Thoracic aorta (tissue), 2 donors: ENCODE data around the gene DPP4. TPM values are rescaled to one million over a fixed set of nuclear protein-coding genes. Genes with fewer than 3 reads are reported as not detected.
"Not testable (repeated sequence)": the region's sequence is repeated elsewhere in the genome, so short reads cannot be mapped to it uniquely, and the experiment has no call there.

ENCODE experiments used
- ATAC-seq: fragments of 150-250 bp; one replicate; pipeline ENCODE4 v1.8.0; 2017; ENCODE audit warnings: low read depth; ENCODE audit not compliant: insufficient number of reproducible peaks, low FRiP score
- DNase-seq: peaks from one replicate; pipeline ENCODE4 v3.0.0-alpha.2; 2020; ENCODE audit warnings: low spot score
- H3K27ac ChIP-seq, 2 donors: fragments of 200-600 bp; sonication (generic); 1 replicate in 1 of 2; 2 replicates in 1 of 2; pipeline ENCODE4 v1.5.1; 2016; ENCODE audit warnings: mild to moderate bottlenecking in 2 of 2, moderate library complexity in 2 of 2
- H3K27me3 ChIP-seq: fragments of 200-600 bp; sonication (generic); replicated peaks from 2 replicates; pipeline ENCODE4 v1.6.0; 2016; ENCODE audit warnings: mild to moderate bottlenecking; ENCODE audit not compliant: insufficient read depth
- H3K36me3 ChIP-seq: fragments of 200-600 bp; sonication (generic); one replicate; pipeline ENCODE4 v1.5.1; 2016
- H3K4me1 ChIP-seq, 2 donors: fragments of 200-600 bp; sonication (generic); 1 replicate in 1 of 2; 2 replicates in 1 of 2; pipeline versions ENCODE4 v1.5.1 to v1.6.0; 2016; ENCODE audit warnings: low read depth in 2 of 2, mild to moderate bottlenecking in 1 of 2; ENCODE audit not compliant: control insufficient read depth in 1 of 2
- H3K4me3 ChIP-seq: fragments of 200-600 bp; sonication (generic); 2 replicates; pipeline ENCODE4 v1.5.1; 2016; ENCODE audit warnings: mild to moderate bottlenecking
- H3K9me3 ChIP-seq: fragments of 200-600 bp; sonication (generic); 2 replicates; pipeline ENCODE4 v1.5.1; 2016
- CTCF ChIP-seq: fragments of 200-600 bp; sonication (generic); IDR thresholded peaks from one replicate; pipeline ENCODE4 v1.5.1; 2019; ENCODE audit warnings: antibody characterized with exemption
- total RNA-seq, 2 donors: library from RNA; depleted of rRNA; stranded (reverse); fragments of >200 nt; gene quantifications; one replicate each; pipeline versions ENCODE4 v1.1.0 to v1.2.3, GENCODE V29; 2016

The DPP4 gene
- total RNA-seq, 2 donors from 2014 or later, result 2.0 to 2.1 TPM

DNA sequence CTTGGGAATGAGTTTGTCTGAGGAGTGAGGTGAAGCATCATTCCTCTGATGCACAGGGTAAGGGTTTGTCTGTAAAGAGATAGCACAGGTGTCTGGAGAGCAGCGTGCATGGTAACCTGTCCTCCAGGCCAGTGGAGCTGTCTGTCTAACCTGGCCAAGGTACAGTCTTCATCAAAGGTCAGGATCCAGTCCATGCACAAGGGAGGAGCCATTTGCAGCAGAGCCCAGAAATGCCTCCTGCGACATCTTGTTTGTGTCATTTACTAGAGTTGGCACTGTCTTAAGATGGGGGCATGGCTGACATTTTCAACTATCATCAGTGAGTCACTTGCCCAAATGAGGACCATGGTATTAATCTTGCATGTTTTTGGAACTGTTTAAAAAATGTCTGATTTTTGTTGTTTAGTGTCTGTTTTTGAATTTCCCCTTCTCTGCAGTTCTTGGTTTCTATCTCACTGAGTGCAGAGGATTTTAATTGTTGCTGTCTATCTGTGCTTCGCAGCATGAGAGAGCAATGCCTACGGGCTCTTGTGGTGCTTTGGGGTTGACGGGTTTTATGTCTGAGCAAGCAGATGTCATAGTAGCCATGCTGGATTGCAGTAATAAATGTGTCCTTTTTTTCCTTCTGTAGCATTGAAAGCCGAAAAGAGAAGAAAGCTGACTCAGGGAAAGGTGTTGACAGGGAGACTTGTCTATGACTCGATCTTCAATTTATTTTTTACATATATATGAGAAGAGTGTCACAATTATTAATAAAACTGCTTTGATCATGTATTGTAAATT is 91.3 kb downstream of the DPP4 start:
- Histone ChIP-seq H3K36me3 (no peaks in the 10 kb centered on the region), H3K4me3 (no peak overlapping the region), H3K27ac (no peak overlapping the region), H3K4me1 (no peaks in the 10 kb centered on the region), H3K9me3 (no peaks in the 10 kb centered on the region), H3K27me3 (no peaks in the 10 kb centered on the region)
- TF ChIP-seq CTCF, result no peak
- ATAC-seq, result no peak
- no peak for DNase-seq

GRCh38 chr2:161981679-161982250 is 92.2 kb downstream of the DPP4 start:
- H3K9me3 ChIP-seq, result no peaks in the 10 kb centered on the region
- no peaks in the 10 kb centered on the region for H3K36me3 ChIP-seq
- H3K27me3 ChIP-seq, result no peaks in the 10 kb centered on the region
- H3K27ac ChIP-seq, result no peak overlapping the region
- no peak for ATAC-seq
- no peak for DNase-seq
- H3K4me3 ChIP-seq, result no peak overlapping the region
- TF ChIP-seq CTCF, result no peak
- no peaks in the 10 kb centered on the region for H3K4me1 ChIP-seq

- Histone ChIP-seq H3K4me3 (no peak overlapping the region), H3K27me3 (no peaks in the 10 kb centered on the region), H3K36me3 (no peaks in the 10 kb centered on the region), H3K9me3 (no peaks in the 10 kb centered on the region), H3K4me1 (no peaks in the 10 kb centered on the region), H3K27ac (no peak overlapping the region)
- TF ChIP-seq CTCF, result no peak
- ATAC-seq (no peak), DNase-seq (no peak)
Measured at GRCh38 chr2:161980976-161981375, 93.0 kb downstream of the DPP4 start.

- H3K4me1 ChIP-seq, result no peaks in the 10 kb centered on the region
- no peak overlapping the region for H3K4me3 ChIP-seq
- H3K9me3 ChIP-seq, result no peaks in the 10 kb centered on the region
- H3K36me3 ChIP-seq, result no peaks in the 10 kb centered on the region
- ATAC-seq, result no peak
- no peak for DNase-seq
- no peak for TF ChIP-seq CTCF
- no peaks in the 10 kb centered on the region for H3K27me3 ChIP-seq
- H3K27ac ChIP-seq, result no peak overlapping the region
Measured at GRCh38 chr2:161979490-161979889, 94.5 kb downstream of the DPP4 start.

DNA sequence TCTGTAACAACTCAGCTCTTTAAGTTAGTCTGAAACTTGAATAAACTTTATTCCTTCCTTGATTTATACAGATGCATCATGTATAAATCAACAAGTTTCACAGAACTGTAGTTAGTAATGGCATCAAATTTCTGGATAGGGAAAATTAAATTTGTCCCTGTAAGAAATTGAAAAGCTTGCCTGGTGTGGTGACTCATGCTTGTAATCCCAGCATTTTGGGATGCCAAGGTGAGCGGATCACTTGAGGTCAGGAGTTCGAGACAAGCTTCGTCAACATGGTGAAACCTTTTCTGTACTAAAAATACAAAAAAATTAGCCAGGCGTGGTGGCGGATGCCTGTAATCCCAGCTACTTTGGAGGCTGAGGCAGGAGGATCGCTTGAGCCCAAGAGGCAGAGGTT is 96.1 kb downstream of the DPP4 start:
- H3K27me3 ChIP-seq, H3K4me3 ChIP-seq, H3K4me1 ChIP-seq, H3K9me3 ChIP-seq, H3K27ac ChIP-seq, H3K36me3 ChIP-seq, ATAC-seq, DNase-seq: not testable (repeated sequence)
